HG03442 (cell line): ENCODE measurements around the gene ANKIB1.

Experiments
- ATAC-seq: cut with Tn5 transposase; IDR thresholded peaks from one replicate; pipeline ENCODE4 v1.9.1; 2021; ENCODE audit warnings: mild to moderate bottlenecking, moderate library complexity; ENCODE audit not compliant: unreplicated experiment

ANKIB1 gene

GRCh38 chr7:92446869-92447344, 201.1 kb downstream of the ANKIB1 start:
- ATAC-seq = no peak

GRCh38 chr7:92447345-92448204, 201.8 kb downstream of the ANKIB1 start, which contains the start of gene GATAD1:
Gene GATAD1, plus strand, starts transcription at chr7:92447482. Its CDS starts 248 bp downstream, at chr7:92447730.
- ATAC-seq = peak; percentile 87

DNA sequence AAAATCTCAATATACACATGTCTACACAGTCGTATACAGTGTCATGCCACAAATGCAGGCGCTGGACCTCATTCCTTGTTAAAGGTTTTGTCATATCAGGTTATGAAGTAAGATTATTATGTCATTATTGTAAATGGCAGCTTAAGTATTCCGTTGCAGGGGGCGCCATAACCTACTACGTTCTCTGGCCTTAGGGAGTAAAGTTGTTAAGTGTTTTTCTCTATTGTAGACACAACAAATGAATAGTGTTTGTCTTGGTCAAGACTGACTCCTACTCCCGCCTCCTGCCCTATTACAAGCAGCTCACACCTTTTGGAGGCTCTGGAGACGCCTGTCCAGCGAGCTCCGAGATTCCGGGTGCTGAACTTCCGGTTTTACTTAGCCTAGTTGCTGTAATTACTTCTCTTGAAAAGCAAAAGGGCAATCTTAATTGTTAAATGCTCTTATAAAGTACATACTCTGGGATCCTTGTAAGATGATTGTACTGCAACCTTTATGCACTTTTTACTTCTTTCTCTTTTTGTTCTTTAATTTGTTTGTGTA, 202.5 kb downstream of the ANKIB1 start:
- ATAC-seq = peak; percentile 38
